D341Med (cell line): ENCODE data around the gene PXYLP1.

Experiments
- DNase-seq: peaks from one replicate; pipeline ENCODE4 v3.0.0; 2012; ENCODE audit warnings: low spot score

Gene PXYLP1

GRCh38 chr3:141229132-141229531 is 2.5 kb upstream of the PXYLP1 start:
- DNase-seq: no peak

DNA sequence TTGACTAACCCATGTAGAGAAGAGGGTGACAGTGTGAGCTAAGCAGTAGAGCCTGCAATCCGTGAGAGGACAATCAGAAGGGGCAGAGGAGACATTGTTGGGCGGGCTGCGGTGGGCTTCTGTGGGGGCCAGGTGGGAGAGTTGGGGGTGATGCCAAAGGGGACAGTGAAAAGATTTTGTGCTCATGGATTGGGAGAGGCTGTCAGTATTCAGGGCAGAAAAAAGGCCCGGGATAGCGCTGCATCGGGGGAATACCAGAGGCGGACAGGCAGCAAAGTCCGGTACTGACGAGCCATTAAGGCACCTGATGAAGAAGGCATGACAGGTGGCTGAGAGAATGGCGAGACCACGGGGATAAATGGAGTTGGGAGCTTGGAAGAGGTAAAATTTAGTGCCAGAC is 1.3 kb upstream of the PXYLP1 start:
- no peak for DNase-seq

- DNase-seq: peak; percentile 70
Observed at GRCh38 chr3:141231952-141232823, 563 bp downstream of the PXYLP1 start.

DNA sequence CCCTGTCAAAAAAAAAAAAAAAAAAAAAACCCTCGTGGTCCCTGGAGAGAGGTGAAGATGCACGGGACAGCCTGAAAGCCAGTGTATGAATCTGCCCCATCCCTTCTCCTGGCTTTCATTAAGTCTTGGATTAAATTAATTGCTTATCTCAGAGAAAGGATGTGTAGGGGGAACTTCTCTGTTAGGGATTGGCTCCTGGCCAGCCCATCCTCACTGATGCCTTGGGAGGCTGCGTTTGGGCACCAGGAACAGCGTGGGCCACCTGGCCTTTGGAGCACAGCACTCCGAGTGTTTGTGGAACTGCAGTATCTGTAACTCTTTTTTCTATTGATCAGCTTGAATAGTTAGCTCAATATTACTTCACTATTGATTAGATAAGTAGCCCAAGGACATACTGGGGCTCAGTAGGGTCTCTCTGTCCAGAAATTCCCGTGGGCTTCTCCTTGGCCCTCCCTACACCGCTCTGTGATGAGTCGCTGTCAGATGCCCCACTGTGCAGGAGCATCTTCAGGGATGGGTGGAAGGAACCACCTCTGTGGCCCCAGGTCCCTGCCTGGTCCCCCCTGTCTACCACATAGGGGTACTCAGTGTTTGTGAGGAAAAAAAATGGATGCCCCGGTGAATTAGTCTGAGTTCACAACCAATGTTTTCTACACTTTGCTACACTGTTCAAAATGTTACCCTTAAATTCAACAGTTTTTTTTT is 2.0 kb downstream of the PXYLP1 start:
- DNase-seq: no peak

- DNase-seq: no peak
Observed at GRCh38 chr3:141234283-141234682, 2.7 kb downstream of the PXYLP1 start.

DNA sequence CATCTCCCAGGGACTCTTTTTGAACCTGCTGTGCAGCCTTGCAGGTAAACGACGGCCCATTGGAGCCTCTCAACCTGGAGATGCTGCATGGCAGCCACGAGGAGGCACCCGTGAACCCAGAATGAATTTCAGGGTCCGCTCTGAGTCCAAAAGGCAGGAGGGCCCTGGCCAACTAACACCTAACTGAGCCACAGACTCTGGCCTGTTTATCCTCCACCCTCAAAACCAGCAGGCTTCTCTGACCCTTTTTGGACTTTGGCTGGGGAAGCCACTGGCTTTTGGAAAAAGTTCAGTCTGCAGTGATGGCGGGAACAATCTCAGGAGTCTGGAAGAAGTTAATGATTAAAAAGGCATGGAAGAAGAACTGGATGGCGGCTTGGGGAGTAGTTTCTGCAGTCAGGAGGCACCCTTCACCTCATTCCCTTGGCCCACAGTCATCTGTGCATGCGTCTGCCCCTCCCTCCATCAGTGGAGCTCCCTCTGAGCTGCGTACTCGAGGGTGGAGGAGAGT is 4.1 kb downstream of the PXYLP1 start:
- no peak for DNase-seq

GRCh38 chr3:141236361-141236760 is 4.7 kb downstream of the PXYLP1 start:
- no peak for DNase-seq

GRCh38 chr3:141237701-141238521 is 6.3 kb downstream of the PXYLP1 start:
- no peak for DNase-seq

DNA sequence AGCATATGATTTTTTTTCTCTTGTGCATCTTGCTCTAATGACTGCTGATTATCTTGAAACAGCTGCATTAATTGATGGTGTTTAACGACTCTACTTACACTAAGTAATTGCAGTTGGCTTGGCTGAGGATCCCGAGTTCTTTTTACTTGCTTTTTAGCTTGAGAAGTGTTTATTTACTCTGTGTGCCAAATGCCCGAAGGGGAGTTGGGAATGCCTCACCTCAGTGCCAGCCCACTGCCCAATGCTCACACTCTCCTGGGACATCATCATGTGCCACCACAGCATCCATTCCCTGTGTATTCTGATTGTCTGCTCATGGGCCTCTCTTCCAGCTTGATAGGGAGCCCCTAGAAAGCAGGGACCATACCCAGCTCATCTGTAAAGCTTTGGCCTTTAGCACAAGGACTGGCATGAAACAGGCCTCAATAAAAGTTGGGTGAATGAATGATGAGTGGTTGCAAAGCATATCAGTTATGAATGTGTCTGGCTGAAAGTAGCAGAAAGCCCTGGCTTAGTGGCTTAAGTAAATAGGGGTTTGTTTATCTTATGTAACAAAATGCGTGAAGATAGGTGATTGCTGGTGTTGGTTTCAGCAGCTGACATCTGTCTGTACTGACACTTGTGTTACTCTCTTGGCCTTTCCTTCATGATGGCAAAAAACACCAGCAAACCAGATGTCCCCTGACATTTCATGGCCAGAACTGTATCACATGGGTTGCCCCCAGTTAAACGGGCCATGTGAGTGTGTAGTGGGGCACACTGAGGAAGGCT is 8.1 kb downstream of the PXYLP1 start:
- DNase-seq: no peak

DNA sequence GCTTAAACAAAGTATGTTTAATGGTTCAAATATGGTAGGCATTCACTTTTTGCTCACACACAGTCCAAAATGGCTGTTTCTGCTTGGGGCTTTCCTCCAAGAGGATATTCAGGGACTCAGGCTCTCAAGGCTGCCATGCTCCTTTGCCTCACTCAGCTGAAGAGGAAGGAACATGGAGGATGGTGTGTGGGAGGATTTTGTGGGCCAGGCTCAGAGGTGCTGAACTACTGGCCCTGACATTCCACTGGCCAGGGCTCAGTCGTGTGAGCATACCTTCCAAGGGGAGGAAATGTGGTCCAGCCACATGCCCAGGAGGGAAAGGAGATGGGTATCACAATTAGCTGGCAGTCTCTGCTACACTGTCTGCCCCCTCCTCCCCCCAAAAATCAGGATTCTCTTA is 8.7 kb downstream of the PXYLP1 start:
- DNase-seq: no peak

- peak; percentile 6 for DNase-seq
Observed at GRCh38 chr3:141240687-141241615, 9.3 kb downstream of the PXYLP1 start.

GRCh38 chr3:141241616-141242376 is 10.2 kb downstream of the PXYLP1 start:
- DNase-seq: peak; percentile 13

- no peak for DNase-seq
Observed at GRCh38 chr3:141242377-141243092, 10.9 kb downstream of the PXYLP1 start.

DNA sequence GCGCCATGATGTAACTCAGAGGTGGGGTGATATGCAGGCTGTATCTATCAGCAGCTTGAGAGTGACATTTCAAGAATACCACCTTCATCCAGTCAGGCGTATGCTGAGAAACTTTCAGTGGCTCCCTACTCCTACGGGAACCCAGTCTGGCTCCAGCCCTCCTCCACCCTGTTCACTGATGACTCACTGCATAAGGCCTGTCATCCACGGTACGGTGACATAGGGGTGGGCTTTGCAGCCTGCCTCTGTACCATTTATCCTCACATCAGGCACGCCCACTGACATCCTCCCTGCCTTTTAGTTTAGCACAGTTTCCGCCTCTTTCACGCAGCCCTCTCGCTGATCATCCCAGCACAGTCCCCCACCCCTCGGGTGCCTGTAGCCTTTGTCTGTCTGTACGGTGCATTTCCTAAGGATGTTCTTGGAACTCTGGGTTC is 11.7 kb downstream of the PXYLP1 start:
- DNase-seq: peak; percentile 24

GRCh38 chr3:141246224-141246957 is 14.8 kb downstream of the PXYLP1 start:
- peak; percentile 5 for DNase-seq

DNA sequence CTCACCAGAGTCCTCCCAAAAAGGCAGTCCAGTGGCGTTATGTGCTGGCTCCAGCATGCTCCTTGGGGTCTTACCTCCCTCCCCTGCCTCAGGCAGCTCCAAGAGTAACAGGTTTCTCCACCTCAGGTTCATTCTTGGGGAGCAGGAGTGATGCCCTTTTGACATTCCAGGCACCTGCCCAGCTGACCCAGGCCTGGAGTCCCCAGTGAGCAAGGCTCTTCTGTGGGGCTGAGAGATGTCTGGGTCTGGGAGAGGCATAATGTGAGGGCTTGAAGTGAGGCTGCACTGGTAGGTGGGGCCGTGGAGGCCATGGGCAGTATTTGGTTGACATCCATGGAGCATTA is 15.3 kb downstream of the PXYLP1 start:
- DNase-seq: peak; percentile 6

GRCh38 chr3:141248064-141248463 is 16.4 kb downstream of the PXYLP1 start:
- no peak for DNase-seq

GRCh38 chr3:141249041-141249440 is 17.4 kb downstream of the PXYLP1 start:
- DNase-seq: no peak
